ENCODE measurements around the gene MASP1.
A peak's percentile ranks its signal among the peaks of the same experiment; 100 is the strongest.

Gene MASP1

DNA sequence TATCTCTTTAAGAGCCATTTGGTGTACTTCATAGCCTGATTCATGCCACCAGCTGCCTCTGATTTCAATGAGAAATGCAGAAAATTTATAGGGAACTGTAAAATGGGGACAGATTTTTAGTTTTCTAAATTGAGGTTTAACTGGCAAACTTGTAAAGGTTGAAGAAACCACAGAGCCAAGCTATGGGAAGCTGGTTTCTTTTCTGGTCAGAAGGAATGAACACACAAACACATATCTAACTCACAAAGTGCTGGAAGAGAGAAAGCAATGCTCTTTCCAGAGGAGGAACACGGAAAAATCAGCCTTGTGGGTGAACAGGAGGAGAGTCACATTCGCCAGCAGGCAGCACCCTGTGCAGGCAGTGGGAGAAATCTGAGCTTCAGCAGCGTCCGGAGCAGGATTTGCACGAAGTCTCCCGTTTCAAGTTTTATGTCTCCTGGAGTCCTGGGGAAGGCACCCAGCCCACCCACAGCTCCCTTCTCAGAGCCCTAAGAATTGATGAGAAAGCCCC is 481 bp downstream of the MASP1 start:
- H3K36me3 ChIP-seq (ENCODE audit: insufficient read depth, low read length), result no peaks in the 10 kb centered on the region

DNA sequence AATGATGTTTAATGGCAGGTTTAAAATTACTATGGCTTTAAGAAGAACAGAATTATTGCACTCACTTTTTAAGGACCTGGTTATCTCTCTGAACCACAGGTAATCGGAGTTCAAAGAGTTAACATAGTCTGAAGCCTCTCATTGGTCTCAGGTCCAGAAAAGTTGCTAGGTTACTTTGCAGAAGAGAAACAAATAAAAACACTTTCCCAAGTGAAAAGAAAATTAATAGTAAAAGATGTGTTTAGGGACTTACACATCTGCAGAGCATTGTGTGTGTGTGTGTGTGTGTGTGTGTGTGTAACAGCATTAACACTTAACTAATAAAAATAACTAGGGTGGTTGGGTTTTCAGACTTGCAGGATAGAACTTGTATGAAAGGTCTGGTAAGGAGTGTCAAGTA is 1.0 kb downstream of the MASP1 start:
- TF ChIP-seq EZH2 (IDR thresholded peaks at IDR 0.05), result no peak
- no peak for TF ChIP-seq POLR2AphosphoS5 (IDR thresholded peaks at IDR 0.05; ENCODE audit: borderline replicate concordance, low read depth, low read length)
- TF ChIP-seq FOXP2 (optimal IDR thresholded peaks at IDR 0.05; ENCODE audit: control extremely low read depth, extremely low read length, insufficient read depth), result no peak
- no peaks in the 10 kb centered on the region for H3K36me3 ChIP-seq (ENCODE audit: insufficient read depth, low read length)
- DNase-seq (ENCODE audit: low read depth, low spot score), result no peak
- H3K4me3 ChIP-seq, result peak overlapping the region; percentile 70
- no peak overlapping the region for H3K9ac ChIP-seq (ENCODE audit: insufficient read length)
- H3K9me3 ChIP-seq (ENCODE audit: low read depth, low read length), result no peaks in the 10 kb centered on the region
- no peak overlapping the region for H3K27ac ChIP-seq

More for the DNA sequence above, 481 bp downstream of the MASP1 start:
- Histone ChIP-seq H3K9ac (ENCODE audit: insufficient read length) (peak overlapping the region; percentile 52), H3K4me3 (peak overlapping the region; percentile 70), H3K9me3 (ENCODE audit: low read depth, low read length) (no peaks in the 10 kb centered on the region), H3K27ac (peak overlapping the region; percentile 58)
- TF ChIP-seq FOXP2 (optimal IDR thresholded peaks at IDR 0.05; ENCODE audit: control extremely low read depth, extremely low read length, insufficient read depth) (no peak), POLR2AphosphoS5 (IDR thresholded peaks at IDR 0.05; ENCODE audit: borderline replicate concordance, low read depth, low read length) (no peak), EZH2 (IDR thresholded peaks at IDR 0.05) (no peak)
- DNase-seq (ENCODE audit: low read depth, low spot score), result no peak

DNA sequence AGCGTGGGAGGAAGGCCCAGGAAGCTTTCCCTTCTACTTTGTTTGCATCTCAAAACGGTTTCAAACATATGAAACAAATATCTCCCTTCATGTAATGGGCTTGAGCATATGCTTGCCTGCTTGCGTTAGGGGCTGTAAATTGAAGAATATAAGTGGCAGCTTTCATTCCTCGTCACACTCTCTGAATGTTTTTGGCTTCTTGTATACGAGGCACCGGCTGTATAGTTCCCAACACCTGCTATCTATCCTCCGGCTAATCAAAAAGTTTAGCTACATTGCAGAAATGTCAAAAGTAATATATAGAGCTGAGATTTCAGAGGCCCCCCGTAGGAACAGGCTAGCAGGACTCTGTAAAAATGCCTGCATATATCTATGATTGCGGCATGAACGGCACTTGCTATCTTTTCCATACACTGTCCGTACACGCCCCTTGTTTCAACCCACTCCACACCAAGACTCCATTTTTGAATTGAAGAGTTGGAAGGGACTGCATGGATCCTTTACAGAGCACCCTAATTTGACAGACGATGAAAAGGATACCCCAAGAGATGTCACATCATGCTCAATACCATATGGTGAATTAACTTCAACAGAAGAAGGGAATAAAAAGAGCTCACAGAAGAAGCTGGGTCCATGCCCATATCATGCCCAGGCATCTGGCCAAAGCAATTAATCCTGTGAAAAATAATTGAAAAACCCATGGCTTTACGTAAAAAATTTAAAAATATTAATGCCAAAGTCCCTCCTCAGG is 2.5 kb downstream of the MASP1 start:
- no peak for DNase-seq (ENCODE audit: low read depth, low spot score)
- TF ChIP-seq POLR2AphosphoS5 (IDR thresholded peaks at IDR 0.05; ENCODE audit: borderline replicate concordance, low read depth, low read length) (no peak), FOXP2 (optimal IDR thresholded peaks at IDR 0.05; ENCODE audit: control extremely low read depth, extremely low read length, insufficient read depth) (no peak), EZH2 (IDR thresholded peaks at IDR 0.05) (no peak)
- H3K9me3 ChIP-seq (ENCODE audit: low read depth, low read length), result no peaks in the 10 kb centered on the region
- no peak overlapping the region for H3K4me3 ChIP-seq
- H3K36me3 ChIP-seq (ENCODE audit: insufficient read depth, low read length), result no peaks in the 10 kb centered on the region
- H3K9ac ChIP-seq (ENCODE audit: insufficient read length), result no peak overlapping the region
- H3K27ac ChIP-seq, result no peak overlapping the region

DNA sequence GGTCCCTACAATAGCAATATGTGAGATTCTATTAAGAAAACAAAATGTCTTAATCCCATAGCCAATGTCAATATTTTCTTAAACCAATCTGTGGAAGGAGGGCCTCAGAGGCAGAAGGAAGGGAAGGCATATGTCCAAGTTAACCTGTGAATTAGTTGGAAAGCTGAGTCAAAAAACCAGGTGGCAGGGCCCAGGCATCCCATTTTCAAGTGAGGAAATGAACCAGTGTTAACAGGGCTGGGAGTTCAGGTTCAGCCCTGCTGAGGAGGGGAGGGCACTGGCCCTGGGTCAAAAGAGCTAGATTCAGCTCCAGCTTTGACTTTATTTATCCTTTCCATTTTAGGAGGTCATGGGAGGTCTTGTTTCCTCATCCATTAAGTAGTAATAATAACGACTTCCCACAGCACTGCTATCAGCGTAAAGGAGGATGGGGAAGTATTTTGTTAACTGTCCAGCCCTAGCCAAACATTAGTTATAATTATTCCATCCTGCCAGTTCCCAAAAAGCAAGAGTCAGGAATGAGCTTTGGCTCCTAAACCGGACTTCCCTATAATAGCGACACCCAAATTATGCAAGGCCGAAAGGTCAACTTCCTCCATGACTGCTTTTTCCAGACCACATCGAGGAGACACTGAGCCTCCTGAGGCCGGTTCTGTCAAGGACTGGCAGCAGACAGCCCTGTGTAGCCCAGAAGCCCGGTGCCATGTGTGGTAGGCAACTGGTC is 3.2 kb downstream of the MASP1 start:
- TF ChIP-seq POLR2AphosphoS5 (IDR thresholded peaks at IDR 0.05; ENCODE audit: borderline replicate concordance, low read depth, low read length), result no peak
- TF ChIP-seq FOXP2 (optimal IDR thresholded peaks at IDR 0.05; ENCODE audit: control extremely low read depth, extremely low read length, insufficient read depth), result no peak
- no peak for TF ChIP-seq EZH2 (IDR thresholded peaks at IDR 0.05)
- no peaks in the 10 kb centered on the region for H3K36me3 ChIP-seq (ENCODE audit: insufficient read depth, low read length)
- H3K9ac ChIP-seq (ENCODE audit: insufficient read length), result no peak overlapping the region
- no peak overlapping the region for H3K27ac ChIP-seq
- H3K4me3 ChIP-seq, result no peak overlapping the region
- no peak for DNase-seq (ENCODE audit: low read depth, low spot score)
- no peaks in the 10 kb centered on the region for H3K9me3 ChIP-seq (ENCODE audit: low read depth, low read length)

DNA sequence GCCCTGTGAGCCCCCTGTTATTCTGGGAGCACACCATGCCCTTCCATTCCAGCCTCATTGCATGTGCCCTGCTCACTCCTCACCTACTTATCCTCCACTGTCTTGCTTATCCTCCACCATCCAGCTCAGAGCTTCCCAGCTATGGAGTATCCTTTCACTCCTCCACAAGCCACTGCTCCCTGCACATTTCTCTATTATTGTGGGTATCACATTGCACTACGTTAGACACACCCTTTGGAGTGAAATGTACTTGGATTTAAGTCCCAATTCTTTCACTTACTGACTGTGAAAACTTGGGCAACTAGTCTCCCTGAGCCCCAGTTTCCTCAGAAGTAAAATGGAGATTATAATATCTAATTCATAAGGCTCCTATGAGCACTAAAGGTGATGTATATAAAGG is 4.3 kb downstream of the MASP1 start:
- H3K9me3 ChIP-seq (ENCODE audit: low read depth, low read length), result no peaks in the 10 kb centered on the region
- no peak for DNase-seq (ENCODE audit: low read depth, low spot score)
- no peak overlapping the region for H3K4me3 ChIP-seq
- no peak overlapping the region for H3K9ac ChIP-seq (ENCODE audit: insufficient read length)
- H3K27ac ChIP-seq, result no peak overlapping the region
- no peak for TF ChIP-seq FOXP2 (optimal IDR thresholded peaks at IDR 0.05; ENCODE audit: control extremely low read depth, extremely low read length, insufficient read depth)
- TF ChIP-seq EZH2 (IDR thresholded peaks at IDR 0.05), result no peak
- TF ChIP-seq POLR2AphosphoS5 (IDR thresholded peaks at IDR 0.05; ENCODE audit: borderline replicate concordance, low read depth, low read length), result no peak
- H3K36me3 ChIP-seq (ENCODE audit: insufficient read depth, low read length), result no peaks in the 10 kb centered on the region

DNA sequence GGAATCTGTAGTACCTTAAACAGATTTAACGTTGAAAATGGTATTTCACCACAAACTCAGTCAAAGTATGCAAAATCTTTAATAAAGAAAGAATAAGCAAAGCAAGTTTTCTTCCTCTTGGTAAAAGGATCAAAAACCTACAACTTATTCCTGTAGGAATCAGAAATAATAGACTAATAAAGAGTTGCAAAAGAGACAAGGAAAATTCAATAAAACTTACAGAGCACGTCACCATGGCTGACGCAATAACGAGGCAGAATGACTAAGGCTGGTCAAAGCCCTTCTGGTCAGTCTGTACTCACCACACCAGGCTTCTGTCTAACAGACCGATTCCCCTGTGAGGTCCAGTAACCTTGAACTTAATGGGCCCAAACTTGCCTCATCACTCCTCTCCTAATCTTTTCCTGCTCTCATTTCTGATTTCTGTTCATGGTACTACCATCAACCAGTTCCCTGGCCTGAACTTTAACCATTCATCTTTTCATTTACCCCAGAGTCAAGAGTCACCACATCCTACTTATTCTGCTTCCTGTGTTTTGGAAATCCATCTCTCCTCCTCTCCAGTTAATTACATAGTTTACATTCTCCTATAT is 5.0 kb downstream of the MASP1 start:
- Histone ChIP-seq H3K9me3 (ENCODE audit: low read depth, low read length) (no peaks in the 10 kb centered on the region), H3K27ac (no peak overlapping the region), H3K9ac (ENCODE audit: insufficient read length) (no peak overlapping the region), H3K4me3 (no peak overlapping the region), H3K36me3 (ENCODE audit: insufficient read depth, low read length) (no peaks in the 10 kb centered on the region)
- TF ChIP-seq EZH2 (IDR thresholded peaks at IDR 0.05), result no peak
- no peak for TF ChIP-seq FOXP2 (optimal IDR thresholded peaks at IDR 0.05; ENCODE audit: control extremely low read depth, extremely low read length, insufficient read depth)
- TF ChIP-seq POLR2AphosphoS5 (IDR thresholded peaks at IDR 0.05; ENCODE audit: borderline replicate concordance, low read depth, low read length), result no peak
- no peak for DNase-seq (ENCODE audit: low read depth, low spot score)

DNA sequence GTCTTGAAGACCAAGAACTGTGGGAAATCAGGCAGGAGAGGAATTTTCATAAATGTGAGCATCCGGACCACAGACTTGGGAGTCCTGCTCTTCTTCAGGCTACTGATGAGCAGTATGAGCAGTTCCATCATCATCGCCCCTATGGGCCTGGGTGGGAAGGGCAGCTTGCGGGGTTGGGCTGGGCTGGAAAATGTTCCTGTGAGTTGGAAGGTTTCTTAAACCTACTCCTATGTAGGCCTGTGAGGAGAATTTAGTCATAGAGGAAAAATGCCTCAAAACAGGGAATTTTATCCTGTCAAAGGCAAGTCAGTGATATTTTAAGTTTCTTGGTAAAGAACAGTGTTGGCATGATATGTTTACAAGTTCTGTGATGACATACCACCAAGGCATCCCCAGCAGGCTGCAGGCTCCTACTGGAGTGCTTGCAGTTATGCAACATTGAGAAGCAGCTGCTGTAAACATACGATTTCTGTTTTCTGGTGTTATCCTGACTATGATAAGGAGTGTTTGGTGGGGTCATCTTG is 10.3 kb downstream of the MASP1 start:
- Histone ChIP-seq H3K4me3 (no peak overlapping the region), H3K36me3 (ENCODE audit: insufficient read depth, low read length) (no peaks in the 10 kb centered on the region), H3K9ac (ENCODE audit: insufficient read length) (no peak overlapping the region), H3K9me3 (ENCODE audit: low read depth, low read length) (no peaks in the 10 kb centered on the region), H3K27ac (no peak overlapping the region)
- no peak for TF ChIP-seq EZH2 (IDR thresholded peaks at IDR 0.05)
- TF ChIP-seq FOXP2 (optimal IDR thresholded peaks at IDR 0.05; ENCODE audit: control extremely low read depth, extremely low read length, insufficient read depth), result no peak
- TF ChIP-seq POLR2AphosphoS5 (IDR thresholded peaks at IDR 0.05; ENCODE audit: borderline replicate concordance, low read depth, low read length), result no peak
- no peak for DNase-seq (ENCODE audit: low read depth, low spot score)

DNA sequence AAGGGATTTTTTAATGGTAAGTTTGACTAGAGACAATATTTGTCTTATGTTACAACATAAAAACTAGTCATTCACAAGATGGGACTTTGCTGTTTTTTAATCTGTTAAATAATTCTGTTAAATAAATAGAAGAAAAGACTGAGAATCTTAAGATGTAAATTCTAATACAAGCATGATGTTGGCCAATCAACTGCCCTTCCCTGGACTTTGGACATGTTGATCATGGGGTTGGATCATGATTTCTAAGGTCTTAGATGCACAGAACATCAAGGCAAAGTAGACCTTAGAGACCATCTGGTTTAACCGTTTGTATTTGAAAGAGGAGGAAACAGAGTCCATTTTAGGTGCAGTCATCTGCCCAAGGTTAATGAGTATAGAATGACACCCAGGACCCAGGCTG is 10.9 kb downstream of the MASP1 start:
- Histone ChIP-seq H3K9ac (ENCODE audit: insufficient read length) (no peak overlapping the region), H3K27ac (no peak overlapping the region), H3K4me3 (no peak overlapping the region), H3K9me3 (ENCODE audit: low read depth, low read length) (no peaks in the 10 kb centered on the region), H3K36me3 (ENCODE audit: insufficient read depth, low read length) (no peaks in the 10 kb centered on the region)
- TF ChIP-seq FOXP2 (optimal IDR thresholded peaks at IDR 0.05; ENCODE audit: control extremely low read depth, extremely low read length, insufficient read depth), result no peak
- TF ChIP-seq POLR2AphosphoS5 (IDR thresholded peaks at IDR 0.05; ENCODE audit: borderline replicate concordance, low read depth, low read length), result no peak
- no peak for TF ChIP-seq EZH2 (IDR thresholded peaks at IDR 0.05)
- DNase-seq (ENCODE audit: low read depth, low spot score), result no peak

All from SK-N-MC (cell line).